Measurements from ENCODE around the gene SLC7A1. TPM values are rescaled to one million over a fixed set of nuclear protein-coding genes. Genes with fewer than 3 reads are reported as not detected.
A peak's percentile ranks its signal among the peaks of the same experiment; 100 is the strongest.

Gene SLC7A1
- total RNA-seq, 1 donor from 2014 or later: 115 TPM

- FAIRE-seq: no peak
- Mint-ChIP-seq H3K4me3 (ENCODE audit: unreplicated experiment) (peak overlapping the region; percentile 12), H3K4me1 (ENCODE audit: low read depth, unreplicated experiment) (peaks cover 23% of the 10 kb centered on the region), H3K27ac (ENCODE audit: unreplicated experiment) (no peak overlapping the region), H3K27me3 (ENCODE audit: low read depth, unreplicated experiment) (no peaks in the 10 kb centered on the region), H3K9me3 (ENCODE audit: unreplicated experiment) (no peaks in the 10 kb centered on the region), H3K36me3 (ENCODE audit: low read depth, unreplicated experiment) (peaks cover 34% of the 10 kb centered on the region)
- DNase-seq (ENCODE audit: low read depth): peak; percentile 69
- Histone ChIP-seq H3K9me3 (ENCODE audit: insufficient read depth, low read depth, low read length) (no peaks in the 10 kb centered on the region), H3K4me3 (ENCODE audit: insufficient read depth, low read depth, low read length) (no peak overlapping the region), H3K27me3 (ENCODE audit: insufficient read depth, low read length) (no peaks in the 10 kb centered on the region), H3K27ac (ENCODE audit: low read depth, low read length) (no peak overlapping the region), H2AFZ (ENCODE audit: low read depth, low read length) (no peak overlapping the region), H3K36me3 (ENCODE audit: insufficient read depth, low read length) (peaks cover 17% of the 10 kb centered on the region), H3K4me2 (ENCODE audit: low read length) (no peak overlapping the region), H4K20me1 (ENCODE audit: insufficient read depth, low read length) (peaks cover 15% of the 10 kb centered on the region), H3K9ac (ENCODE audit: low read length) (no peak overlapping the region), H3K4me1 (ENCODE audit: insufficient read depth, low read length) (peaks cover 43% of the 10 kb centered on the region), H3K79me2 (ENCODE audit: insufficient read depth, low read length) (no peaks in the 10 kb centered on the region)
- no peak for TF ChIP-seq CTCF (IDR thresholded peaks at IDR 0.05; ENCODE audit: insufficient read depth, low read depth, low read length)
- no peak for TF ChIP-seq EZH2 (IDR thresholded peaks at IDR 0.05; ENCODE audit: insufficient read depth, low read length)
These were observed 83.5 kb downstream of the SLC7A1 start for GRCh38 chr13:29511980-29512379.

GRCh38 chr13:29511106-29511796, 84.2 kb downstream of the SLC7A1 start:
- H3K9me3 Mint-ChIP-seq (ENCODE audit: unreplicated experiment): no peaks in the 10 kb centered on the region
- Histone ChIP-seq H3K79me2 (ENCODE audit: insufficient read depth, low read length) (no peaks in the 10 kb centered on the region), H3K4me1 (ENCODE audit: insufficient read depth, low read length) (peaks cover 43% of the 10 kb centered on the region), H3K27ac (ENCODE audit: low read depth, low read length) (no peak overlapping the region), H3K4me2 (ENCODE audit: low read length) (peak overlapping the region; percentile 40), H2AFZ (ENCODE audit: low read depth, low read length) (no peak overlapping the region), H3K9me3 (ENCODE audit: insufficient read depth, low read depth, low read length) (no peaks in the 10 kb centered on the region), H3K27me3 (ENCODE audit: insufficient read depth, low read length) (no peaks in the 10 kb centered on the region), H4K20me1 (ENCODE audit: insufficient read depth, low read length) (peaks cover 15% of the 10 kb centered on the region), H3K36me3 (ENCODE audit: insufficient read depth, low read length) (peaks cover 17% of the 10 kb centered on the region), H3K9ac (ENCODE audit: low read length) (peak overlapping the region; percentile 35), H3K4me3 (ENCODE audit: insufficient read depth, low read depth, low read length) (no peak overlapping the region)
- peaks cover 31% of the 10 kb centered on the region for H3K36me3 Mint-ChIP-seq (ENCODE audit: low read depth, unreplicated experiment)
- H3K4me3 Mint-ChIP-seq (ENCODE audit: unreplicated experiment): no peak overlapping the region
- H3K4me1 Mint-ChIP-seq (ENCODE audit: low read depth, unreplicated experiment): peaks cover 23% of the 10 kb centered on the region
- peak; percentile 42 for DNase-seq (ENCODE audit: low read depth)
- no peak for FAIRE-seq
- no peak for TF ChIP-seq CTCF (IDR thresholded peaks at IDR 0.05; ENCODE audit: insufficient read depth, low read depth, low read length)
- no peak for TF ChIP-seq EZH2 (IDR thresholded peaks at IDR 0.05; ENCODE audit: insufficient read depth, low read length)
- no peaks in the 10 kb centered on the region for H3K27me3 Mint-ChIP-seq (ENCODE audit: low read depth, unreplicated experiment)
- H3K27ac Mint-ChIP-seq (ENCODE audit: unreplicated experiment): peak overlapping the region; percentile 20

- Mint-ChIP-seq H3K4me1 (ENCODE audit: low read depth, unreplicated experiment) (peaks cover 23% of the 10 kb centered on the region), H3K27me3 (ENCODE audit: low read depth, unreplicated experiment) (no peaks in the 10 kb centered on the region)
These were observed 84.8 kb downstream of the SLC7A1 start for GRCh38 chr13:29510651-29511084.

More at GRCh38 chr13:29510651-29511084, 84.8 kb downstream of the SLC7A1 start:
- FAIRE-seq: no peak
- Histone ChIP-seq H3K36me3 (ENCODE audit: insufficient read depth, low read length) (peaks cover 14% of the 10 kb centered on the region), H3K27me3 (ENCODE audit: insufficient read depth, low read length) (no peaks in the 10 kb centered on the region), H3K27ac (ENCODE audit: low read depth, low read length) (no peak overlapping the region), H2AFZ (ENCODE audit: low read depth, low read length) (no peak overlapping the region), H3K4me2 (ENCODE audit: low read length) (peak overlapping the region; percentile 40), H3K4me3 (ENCODE audit: insufficient read depth, low read depth, low read length) (no peak overlapping the region), H3K4me1 (ENCODE audit: insufficient read depth, low read length) (peaks cover 43% of the 10 kb centered on the region), H3K79me2 (ENCODE audit: insufficient read depth, low read length) (no peaks in the 10 kb centered on the region), H3K9me3 (ENCODE audit: insufficient read depth, low read depth, low read length) (no peaks in the 10 kb centered on the region), H3K9ac (ENCODE audit: low read length) (peak overlapping the region; percentile 7), H4K20me1 (ENCODE audit: insufficient read depth, low read length) (peaks cover 15% of the 10 kb centered on the region)
- no peak for DNase-seq (ENCODE audit: low read depth)
- H3K36me3 Mint-ChIP-seq (ENCODE audit: low read depth, unreplicated experiment): peaks cover 27% of the 10 kb centered on the region
- no peak for TF ChIP-seq CTCF (IDR thresholded peaks at IDR 0.05; ENCODE audit: insufficient read depth, low read depth, low read length)
- peak overlapping the region; percentile 35 for H3K27ac Mint-ChIP-seq (ENCODE audit: unreplicated experiment)
- H3K9me3 Mint-ChIP-seq (ENCODE audit: unreplicated experiment): no peaks in the 10 kb centered on the region
- no peak overlapping the region for H3K4me3 Mint-ChIP-seq (ENCODE audit: unreplicated experiment)
